ENCODE data around the gene CLDN24. TPM values are rescaled to one million over a fixed set of nuclear protein-coding genes. Genes with fewer than 3 reads are reported as not detected.

CLDN24 gene
- total RNA-seq, 1 experiment from 2014 or later, result not detected

GRCh38 chr4:183348706-183349659 lies 26.8 kb upstream of the CLDN24 start:
- no peak for DNase-seq (ENCODE audit: low spot score)
- H3K4me1 Mint-ChIP-seq, result no peaks in the 10 kb centered on the region
- H3K36me3 Mint-ChIP-seq, result no peaks in the 10 kb centered on the region
- no peak for ATAC-seq
- no peaks in the 10 kb centered on the region for H3K9me3 Mint-ChIP-seq
- POLR2A ChIA-PET, result no interaction called here
- TF ChIP-seq FOXK1 (CRISPR knock-in tag; IDR thresholded peaks at IDR 0.05) (no peak), ZNF532 (CRISPR knock-in tag; IDR thresholded peaks at IDR 0.05; ENCODE audit: borderline replicate concordance) (no peak), ZMAT4 (CRISPR knock-in tag; IDR thresholded peaks at IDR 0.05) (no peak), ZNF281 (CRISPR knock-in tag; IDR thresholded peaks at IDR 0.05) (no peak), PRDM15 (CRISPR knock-in tag; IDR thresholded peaks at IDR 0.05) (no peak), IRF2 (CRISPR knock-in tag; IDR thresholded peaks at IDR 0.05; ENCODE audit: borderline replicate concordance, low read depth) (no peak), SP1 (CRISPR knock-in tag; conservative IDR thresholded peaks at IDR 0.05) (no peak), ZNF263 (CRISPR knock-in tag; IDR thresholded peaks at IDR 0.05; ENCODE audit: low read depth) (no peak), GABPB1 (CRISPR knock-in tag; IDR thresholded peaks at IDR 0.05) (no peak)
- H3K27ac Mint-ChIP-seq, result no peak overlapping the region
- CTCF ChIA-PET, result no interaction called here
- H3K27me3 Mint-ChIP-seq (ENCODE audit: low read depth), result no peaks in the 10 kb centered on the region
- H3K4me3 Mint-ChIP-seq, result no peak overlapping the region

- ChIA-PET CTCF (no interaction called here), POLR2A (no interaction called here)
- H3K36me3 Mint-ChIP-seq, result no peaks in the 10 kb centered on the region
- ATAC-seq (no peak), DNase-seq (ENCODE audit: low spot score) (no peak)
- H3K4me1 Mint-ChIP-seq, result no peaks in the 10 kb centered on the region
- no peaks in the 10 kb centered on the region for H3K9me3 Mint-ChIP-seq
- no peak overlapping the region for H3K4me3 Mint-ChIP-seq
- no peaks in the 10 kb centered on the region for H3K27me3 Mint-ChIP-seq (ENCODE audit: low read depth)
- H3K27ac Mint-ChIP-seq, result no peak overlapping the region
- no peak for TF ChIP-seq TP53 (CRISPR knock-in tag; IDR thresholded peaks at IDR 0.05)
- no peak for TF ChIP-seq MAX (CRISPR knock-in tag; IDR thresholded peaks at IDR 0.05)
- no peak for TF ChIP-seq GABPB1 (CRISPR knock-in tag; IDR thresholded peaks at IDR 0.05)
- no peak for TF ChIP-seq FOXK1 (CRISPR knock-in tag; IDR thresholded peaks at IDR 0.05)
- no peak for TF ChIP-seq AR (CRISPR knock-in tag; IDR thresholded peaks at IDR 0.05)
- TF ChIP-seq NR3C1 (CRISPR knock-in tag; conservative IDR thresholded peaks at IDR 0.05; ENCODE audit: low read depth), result no peak
- no peak for TF ChIP-seq E2F1 (CRISPR knock-in tag; IDR thresholded peaks at IDR 0.05)
- no peak for TF ChIP-seq ZNF219 (CRISPR knock-in tag; IDR thresholded peaks at IDR 0.05; ENCODE audit: borderline replicate concordance)
- TF ChIP-seq ZNF396 (CRISPR knock-in tag; IDR thresholded peaks at IDR 0.05; ENCODE audit: borderline replicate concordance), result no peak
- TF ChIP-seq TEAD1 (CRISPR knock-in tag; IDR thresholded peaks at IDR 0.05), result no peak
These were observed 25.9 kb upstream of the CLDN24 start for GRCh38 chr4:183348136-183348535.
